Effector CD4-positive, alpha-beta T cell (primary cell): ENCODE data around the gene TBC1D1.
A peak's percentile ranks its signal among the peaks of the same experiment; 100 is the strongest.

ENCODE experiments used
- DNase-seq: peaks from one replicate; pipeline ENCODE4 v3.0.0-alpha.2; 2020
- total RNA-seq: gene quantifications from one replicate; lab custom pipeline; 2026; lab: John Stamatoyannopoulos, UW

TBC1D1 gene, protein sequence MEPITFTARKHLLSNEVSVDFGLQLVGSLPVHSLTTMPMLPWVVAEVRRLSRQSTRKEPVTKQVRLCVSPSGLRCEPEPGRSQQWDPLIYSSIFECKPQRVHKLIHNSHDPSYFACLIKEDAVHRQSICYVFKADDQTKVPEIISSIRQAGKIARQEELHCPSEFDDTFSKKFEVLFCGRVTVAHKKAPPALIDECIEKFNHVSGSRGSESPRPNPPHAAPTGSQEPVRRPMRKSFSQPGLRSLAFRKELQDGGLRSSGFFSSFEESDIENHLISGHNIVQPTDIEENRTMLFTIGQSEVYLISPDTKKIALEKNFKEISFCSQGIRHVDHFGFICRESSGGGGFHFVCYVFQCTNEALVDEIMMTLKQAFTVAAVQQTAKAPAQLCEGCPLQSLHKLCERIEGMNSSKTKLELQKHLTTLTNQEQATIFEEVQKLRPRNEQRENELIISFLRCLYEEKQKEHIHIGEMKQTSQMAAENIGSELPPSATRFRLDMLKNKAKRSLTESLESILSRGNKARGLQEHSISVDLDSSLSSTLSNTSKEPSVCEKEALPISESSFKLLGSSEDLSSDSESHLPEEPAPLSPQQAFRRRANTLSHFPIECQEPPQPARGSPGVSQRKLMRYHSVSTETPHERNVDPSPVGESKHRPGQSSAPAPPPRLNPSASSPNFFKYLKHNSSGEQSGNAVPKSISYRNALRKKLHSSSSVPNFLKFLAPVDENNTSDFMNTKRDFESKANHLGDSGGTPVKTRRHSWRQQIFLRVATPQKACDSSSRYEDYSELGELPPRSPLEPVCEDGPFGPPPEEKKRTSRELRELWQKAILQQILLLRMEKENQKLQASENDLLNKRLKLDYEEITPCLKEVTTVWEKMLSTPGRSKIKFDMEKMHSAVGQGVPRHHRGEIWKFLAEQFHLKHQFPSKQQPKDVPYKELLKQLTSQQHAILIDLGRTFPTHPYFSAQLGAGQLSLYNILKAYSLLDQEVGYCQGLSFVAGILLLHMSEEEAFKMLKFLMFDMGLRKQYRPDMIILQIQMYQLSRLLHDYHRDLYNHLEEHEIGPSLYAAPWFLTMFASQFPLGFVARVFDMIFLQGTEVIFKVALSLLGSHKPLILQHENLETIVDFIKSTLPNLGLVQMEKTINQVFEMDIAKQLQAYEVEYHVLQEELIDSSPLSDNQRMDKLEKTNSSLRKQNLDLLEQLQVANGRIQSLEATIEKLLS (N-terminal part only)
- total RNA-seq = 69.2 reads per million, percentile 75 among the genes with 10 or more reads in this experiment

GRCh38 chr4:37890801-37891259, at the start of gene TBC1D1:
TBC1D1 (plus strand) TSS chr4:37891084; CDS start chr4:37902096, 11,012 bp downstream.
- no peak for DNase-seq

- no peak for DNase-seq
Measured at GRCh38 chr4:37844204-37844603, 46.7 kb upstream of the TBC1D1 start.

DNA sequence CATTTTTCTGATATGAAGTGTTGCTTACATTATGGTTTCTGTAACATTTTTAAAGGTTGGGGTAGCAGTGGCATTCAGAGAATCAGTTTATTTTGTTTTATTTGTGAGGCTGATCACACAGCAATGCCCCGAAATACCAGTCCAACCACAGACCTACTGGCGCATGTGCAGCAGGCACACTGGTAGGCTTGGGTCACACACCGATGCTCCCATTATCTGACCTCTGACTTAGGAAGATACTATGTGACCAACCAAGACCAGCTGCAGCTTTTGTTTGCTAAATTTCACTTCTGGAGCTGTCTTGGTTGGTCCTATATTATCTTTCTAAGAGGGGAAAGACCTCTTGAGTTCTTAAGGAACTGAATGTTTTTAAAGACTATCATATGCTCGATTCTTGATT, 45.7 kb upstream of the TBC1D1 start:
- DNase-seq = no peak

- no peak for DNase-seq
Measured at GRCh38 chr4:37847311-37847884, 43.5 kb upstream of the TBC1D1 start.

GRCh38 chr4:37852376-37852775, 38.5 kb upstream of the TBC1D1 start:
- DNase-seq = no peak

GRCh38 chr4:37858112-37858511, 32.8 kb upstream of the TBC1D1 start:
- DNase-seq = no peak

DNA sequence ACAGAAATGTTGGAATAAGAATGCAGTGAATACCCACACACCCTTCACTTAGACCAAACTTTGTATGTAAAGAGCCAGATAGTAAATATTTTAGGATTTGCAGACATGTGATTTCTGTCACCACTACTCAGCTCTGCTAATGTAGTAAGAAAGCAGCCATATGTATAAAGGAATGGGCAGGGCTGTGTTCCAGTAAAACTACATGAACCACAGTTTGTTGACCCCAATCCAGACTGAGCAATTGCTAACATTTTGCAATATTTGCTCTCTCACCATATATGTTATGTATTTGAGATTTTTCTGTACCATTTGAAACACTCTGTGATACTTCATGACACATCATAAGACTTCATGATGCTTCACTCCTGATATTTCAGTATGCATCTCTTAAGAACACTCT, 32.0 kb upstream of the TBC1D1 start:
- no peak for DNase-seq

GRCh38 chr4:37860266-37860665, 30.6 kb upstream of the TBC1D1 start:
- DNase-seq = no peak

DNA sequence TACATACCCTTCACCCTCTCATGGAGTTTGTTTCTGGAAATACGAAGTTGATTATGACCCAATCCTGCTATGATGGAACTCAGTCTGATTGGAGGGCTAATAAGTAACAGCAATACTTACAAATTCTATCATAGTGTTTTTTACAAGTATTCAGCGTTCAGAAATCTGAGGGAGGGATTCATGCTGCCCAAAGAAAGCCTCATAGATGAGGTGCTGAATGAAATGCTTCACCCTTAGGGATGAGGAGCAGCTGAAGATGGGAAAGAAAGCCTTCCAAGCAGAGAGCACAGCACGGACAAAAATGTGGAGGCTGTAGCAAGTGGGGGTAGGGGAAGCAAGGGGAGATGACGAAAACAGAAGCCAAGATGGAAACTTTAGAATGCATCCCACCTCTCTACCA, 27.9 kb upstream of the TBC1D1 start:
- no peak for DNase-seq

DNA sequence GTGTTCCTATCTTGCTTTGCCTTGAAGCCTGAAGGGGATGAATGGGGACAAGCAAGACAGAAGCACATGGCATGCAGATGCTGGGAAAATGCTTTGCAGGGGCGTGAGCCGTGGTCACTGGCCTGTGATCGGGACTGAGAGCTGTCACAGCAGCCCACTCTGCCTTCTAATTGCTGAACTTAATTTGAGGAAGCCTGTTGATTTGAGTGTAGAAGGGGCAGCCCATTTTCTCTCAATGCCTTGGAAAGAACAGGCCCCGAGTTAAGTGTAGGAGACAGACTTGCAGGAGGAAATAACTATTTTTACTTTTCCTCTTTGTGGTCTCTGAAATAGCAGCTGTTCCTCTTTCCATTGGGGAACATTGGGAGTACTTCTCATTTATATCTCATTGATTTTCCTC, 26.1 kb upstream of the TBC1D1 start:
- no peak for DNase-seq

DNA sequence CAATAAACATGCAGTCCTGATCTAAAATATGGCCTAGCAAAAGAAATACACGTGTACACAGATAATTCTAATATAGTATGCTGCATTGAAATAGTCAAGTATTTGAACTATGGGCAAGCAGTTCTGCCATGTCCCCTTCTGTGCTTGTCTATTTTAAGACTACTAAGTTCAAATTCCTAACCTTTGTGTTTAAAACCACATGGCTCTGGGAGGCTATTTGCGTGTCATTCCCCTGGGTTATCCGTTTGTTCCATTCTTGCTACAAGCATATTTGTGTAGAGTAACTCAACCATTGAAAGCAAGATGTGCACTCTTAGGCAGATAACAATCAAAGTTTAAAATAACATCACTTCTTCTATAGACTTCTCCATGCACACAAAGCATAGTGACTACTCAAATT, 25.4 kb upstream of the TBC1D1 start:
- no peak for DNase-seq

GRCh38 chr4:37867102-37867501, 23.8 kb upstream of the TBC1D1 start:
- no peak for DNase-seq

GRCh38 chr4:37868238-37868637, 22.6 kb upstream of the TBC1D1 start:
- no peak for DNase-seq

DNA sequence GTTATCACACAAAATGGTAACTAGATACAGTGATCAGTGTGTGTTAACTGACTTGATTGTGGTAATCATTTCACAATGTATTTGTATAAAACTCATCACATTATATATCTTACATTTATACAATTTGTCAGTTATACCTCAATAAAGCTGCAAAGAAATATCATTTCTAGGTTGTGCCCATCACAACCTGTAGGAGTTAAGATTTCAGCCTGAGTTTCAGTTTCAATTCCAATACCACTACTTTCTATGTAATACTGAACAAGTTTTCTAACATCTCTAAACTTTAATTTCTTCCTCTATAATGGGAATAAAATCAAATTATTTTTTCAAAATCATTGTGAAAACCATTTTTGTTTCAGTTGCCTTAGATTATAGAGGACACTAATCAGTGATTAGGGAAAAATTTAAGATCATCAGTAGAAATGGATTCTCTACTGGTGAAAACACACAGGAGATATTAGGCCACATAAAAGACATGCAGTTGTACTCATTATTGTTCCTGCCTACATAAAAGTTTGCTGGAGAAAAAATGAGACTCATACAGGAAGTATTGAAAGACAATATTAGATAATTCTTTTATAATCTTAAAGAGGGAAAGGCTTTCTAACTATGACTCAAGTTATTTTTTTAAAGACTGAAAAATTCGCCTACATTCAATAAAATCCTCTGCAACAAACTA, 18.4 kb upstream of the TBC1D1 start:
- DNase-seq = no peak

DNA sequence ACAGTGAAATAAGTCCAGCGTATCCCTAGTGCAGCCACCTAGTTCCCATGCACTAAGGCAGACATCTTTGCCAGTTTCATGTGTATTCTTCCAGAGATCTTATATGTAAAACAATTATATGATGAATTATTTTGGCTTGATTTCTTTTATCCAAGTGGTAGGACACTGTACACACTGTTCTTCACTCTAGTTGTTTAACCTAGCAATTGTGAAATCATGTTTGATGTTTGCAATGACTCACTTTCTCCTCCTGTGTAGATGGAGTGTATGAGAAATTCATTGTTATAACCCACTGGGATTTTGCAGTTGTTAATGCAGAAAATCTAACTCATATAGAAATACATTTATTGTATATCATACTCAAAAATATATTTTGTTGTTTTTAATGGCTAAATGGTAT, 17.5 kb upstream of the TBC1D1 start:
- no peak for DNase-seq

GRCh38 chr4:37876156-37876555, 14.7 kb upstream of the TBC1D1 start:
- no peak for DNase-seq

GRCh38 chr4:37879365-37879764, 11.5 kb upstream of the TBC1D1 start:
- no peak for DNase-seq

GRCh38 chr4:37881811-37882210, 9.1 kb upstream of the TBC1D1 start:
- no peak for DNase-seq

- DNase-seq = no peak
Measured at GRCh38 chr4:37882665-37883296, 8.1 kb upstream of the TBC1D1 start.

GRCh38 chr4:37884855-37885487, 5.9 kb upstream of the TBC1D1 start:
- DNase-seq = no peak

- DNase-seq = no peak
Measured at GRCh38 chr4:37885496-37885895, 5.4 kb upstream of the TBC1D1 start.
